H9 (cell line): ENCODE measurements around the gene CCSER1. TPM values are rescaled to one million over a fixed set of nuclear protein-coding genes. Genes with fewer than 3 reads are reported as not detected.

Experiments used
- DNase-seq: peaks from one replicate; pipeline ENCODE4 v3.0.0-alpha.2; 2017
- H2AFZ ChIP-seq: one replicate; pipeline ENCODE4 v1.6.1; 2013; ENCODE audit warnings: mild to moderate bottlenecking, low read length, control low read depth, moderate library complexity
- H2AK5ac ChIP-seq: 2 replicates; pipeline ENCODE4 v1.6.1; 2013; ENCODE audit warnings: low read length, control low read depth, mixed read lengths; ENCODE audit not compliant: insufficient read length
- H2BK120ac ChIP-seq: one replicate; pipeline ENCODE4 v1.6.1; 2013; ENCODE audit warnings: low read depth, mild to moderate bottlenecking, low read length, control low read depth, inconsistent platforms; ENCODE audit not compliant: poor library complexity, severe bottlenecking
- H2BK12ac ChIP-seq: 2 replicates; pipeline ENCODE4 v1.6.1; 2013; ENCODE audit warnings: low read length, control low read depth, mixed read lengths, low read depth; ENCODE audit not compliant: insufficient read length
- H2BK15ac ChIP-seq: 2 replicates; pipeline ENCODE4 v1.6.1; 2013; ENCODE audit warnings: low read depth, low read length, control low read depth
- H2BK20ac ChIP-seq: one replicate; pipeline ENCODE4 v1.6.1; 2013; ENCODE audit warnings: low read depth, mild to moderate bottlenecking, low read length, control low read depth, inconsistent platforms; ENCODE audit not compliant: poor library complexity, severe bottlenecking
- H2BK5ac ChIP-seq: 2 replicates; pipeline ENCODE4 v1.6.1; 2013; ENCODE audit warnings: low read length, control low read depth, mixed read lengths; ENCODE audit not compliant: insufficient read length
- H3K14ac ChIP-seq: 2 replicates; pipeline ENCODE4 v1.6.1; 2013; ENCODE audit warnings: low read length, control low read depth; ENCODE audit not compliant: insufficient read depth
- H3K18ac ChIP-seq: 2 replicates; pipeline ENCODE4 v1.6.1; 2013; ENCODE audit warnings: low read depth, mild to moderate bottlenecking, mixed read lengths, low read length, control low read depth; ENCODE audit not compliant: insufficient read length
- H3K23ac ChIP-seq: 2 replicates; pipeline ENCODE4 v1.6.1; 2013; ENCODE audit warnings: low read length, control low read depth, mixed read lengths, low read depth; ENCODE audit not compliant: insufficient read length
- H3K23me2 ChIP-seq: 2 replicates; pipeline ENCODE4 v1.6.1; 2013; ENCODE audit warnings: low read depth, mild to moderate bottlenecking, mixed read lengths, low read length, control low read depth; ENCODE audit not compliant: insufficient read length, poor library complexity, severe bottlenecking
- H3K27ac ChIP-seq: 2 replicates; pipeline ENCODE4 v1.5.1; 2013; ENCODE audit warnings: low read length, control low read depth, mixed read lengths, low read depth; ENCODE audit not compliant: insufficient read length
- H3K27me3 ChIP-seq: 2 replicates; pipeline ENCODE4 v1.6.1; 2013; ENCODE audit warnings: low read length, control low read depth, inconsistent platforms; ENCODE audit not compliant: insufficient read depth
- H3K4ac ChIP-seq: 2 replicates; pipeline ENCODE4 v1.6.1; 2013; ENCODE audit warnings: low read depth, mild to moderate bottlenecking, control low read depth, inconsistent platforms, low read length, moderate library complexity
- H3K4me1 ChIP-seq: 2 replicates; pipeline ENCODE4 v1.6.1; 2013; ENCODE audit warnings: low read length, control low read depth, inconsistent platforms; ENCODE audit not compliant: insufficient read depth
- H3K4me2 ChIP-seq: 2 replicates; pipeline ENCODE4 v1.6.1; 2013; ENCODE audit warnings: low read length, control low read depth, mixed read lengths; ENCODE audit not compliant: insufficient read length, insufficient read depth
- H3K56ac ChIP-seq: 2 replicates; pipeline ENCODE4 v1.6.1; 2013; ENCODE audit warnings: low read depth, mild to moderate bottlenecking, mixed read lengths, low read length, control low read depth; ENCODE audit not compliant: insufficient read length
- H3K79me1 ChIP-seq: 2 replicates; pipeline ENCODE4 v1.6.1; 2013; ENCODE audit warnings: low read depth, mild to moderate bottlenecking, moderate library complexity, low read length, control low read depth, inconsistent platforms; ENCODE audit not compliant: insufficient read depth, poor library complexity, severe bottlenecking
- H3K79me2 ChIP-seq: 2 replicates; pipeline ENCODE4 v1.6.1; 2013; ENCODE audit warnings: low read length, control low read depth, inconsistent platforms; ENCODE audit not compliant: insufficient read depth
- H3K9ac ChIP-seq: 2 replicates; pipeline ENCODE4 v1.6.1; 2013; ENCODE audit warnings: low read length, control low read depth, mixed read lengths; ENCODE audit not compliant: insufficient read length; ENCODE audit errors: extremely low read depth
- H3K9me3 ChIP-seq: one replicate; pipeline ENCODE4 v1.6.1; 2013; ENCODE audit warnings: low read depth, low read length, inconsistent platforms; ENCODE audit not compliant: control insufficient read depth
- H3T11ph ChIP-seq: one replicate; pipeline ENCODE4 v1.6.1; 2013; ENCODE audit warnings: mild to moderate bottlenecking, low read length, control low read depth, inconsistent platforms
- H4K20me1 ChIP-seq: one replicate; pipeline ENCODE4 v1.6.1; 2013; ENCODE audit not compliant: control insufficient read depth, insufficient read length, insufficient read depth
- H4K5ac ChIP-seq: 2 replicates; pipeline ENCODE4 v1.6.1; 2013; ENCODE audit warnings: low read depth, mild to moderate bottlenecking, mixed read lengths, low read length, control low read depth; ENCODE audit not compliant: insufficient read length
- H4K8ac ChIP-seq: replicated peaks from 2 replicates; pipeline ENCODE4 v1.6.1; 2013; ENCODE audit warnings: low read length, control low read depth, mixed read lengths, low read depth; ENCODE audit not compliant: insufficient read length
- H4K91ac ChIP-seq: 2 replicates; pipeline ENCODE4 v1.6.1; 2013; ENCODE audit warnings: low read depth, mild to moderate bottlenecking, moderate library complexity, mixed read lengths, low read length, control low read depth; ENCODE audit not compliant: insufficient read length
- H3K27ac Mint-ChIP-seq, 3 experiments: 2 replicates in 2 of 3; 3 replicates in 1 of 3; pipeline ENCODE4 v1.8.0; 2020 to 2021; ENCODE audit warnings: mixed read lengths in 3 of 3, mild to moderate bottlenecking in 1 of 3, moderate library complexity in 1 of 3
- H3K27me3 Mint-ChIP-seq: 2 replicates; pipeline ENCODE4 v1.8.0; 2021; ENCODE audit warnings: low read depth, mild to moderate bottlenecking, moderate library complexity, mixed read lengths
- H3K36me3 Mint-ChIP-seq, 3 experiments: 2 replicates in 2 of 3; 3 replicates in 1 of 3; pipeline ENCODE4 v1.8.0; 2020 to 2021; ENCODE audit warnings: low read depth in 3 of 3, mixed read lengths in 3 of 3; ENCODE audit not compliant: insufficient read depth in 1 of 3
- H3K4me1 Mint-ChIP-seq, 2 experiments: 2 replicates each; pipeline ENCODE4 v1.8.0; 2020; ENCODE audit warnings: mixed read lengths in 2 of 2
- H3K4me3 Mint-ChIP-seq, 2 experiments: 2 replicates in 1 of 2; 3 replicates in 1 of 2; pipeline ENCODE4 v1.8.0; 2020 to 2021; ENCODE audit warnings: mild to moderate bottlenecking in 2 of 2, mixed read lengths in 2 of 2, moderate library complexity in 1 of 2
- H3K9me3 Mint-ChIP-seq, 2 experiments: 2 replicates in 1 of 2; 3 replicates in 1 of 2; pipeline ENCODE4 v1.8.0; 2020; ENCODE audit warnings: mild to moderate bottlenecking in 2 of 2, mixed read lengths in 2 of 2, moderate library complexity in 1 of 2
- WGBS: extraction: QIAGEN DNeasy Blood & Tissue Kit; methylation state at CpG from one replicate; pipeline ENCODE4 v1.1.7; 2013; ENCODE audit warnings: missing lambda C conversion rate, low lambda C conversion rate, mixed read lengths; ENCODE audit not compliant: insufficient read length; ENCODE audit errors: extremely low coverage; 5-methylcytosine and 5-hydroxymethylcytosine counted together
- total RNA-seq: library from RNA; stranded (reverse); gene quantifications from 2 replicates; pipeline ENCODE4 v1.2.1, GENCODE V29; 2021
- TF ChIP-seq, protein P1 (sequence below): fragments of 200-600 bp; sonication (generic); conservative IDR thresholded peaks from 3 replicates; pipeline ENCODE4 v1.8.0; 2021; ENCODE audit warnings: antibody characterized with exemption, mild to moderate bottlenecking

CCSER1 gene
- total RNA-seq, 1 experiment from 2014 or later, result 0.37 TPM

DNA sequence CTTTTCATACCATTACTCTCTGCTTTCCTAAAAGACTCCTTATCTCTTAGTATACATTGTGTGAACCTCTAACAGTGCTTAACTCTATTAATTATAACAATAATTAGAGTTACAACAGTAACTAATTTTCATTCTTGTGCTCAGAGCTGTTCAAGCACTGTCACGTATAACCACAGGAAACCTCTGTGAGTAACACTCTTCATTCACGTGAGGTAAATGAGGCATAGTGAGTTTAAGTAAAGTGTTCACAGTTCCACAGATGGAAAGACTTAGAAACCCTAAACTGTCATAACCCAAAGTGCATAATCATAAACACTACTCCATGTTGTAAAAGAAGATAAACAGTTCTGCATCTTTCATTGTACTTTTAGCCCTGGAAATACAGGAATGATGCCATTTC is 222.4 kb downstream of the CCSER1 start:
- no peak for DNase-seq
- no peak overlapping the region for H2AK5ac ChIP-seq
- no peak overlapping the region for H4K5ac ChIP-seq
- no peaks in the 10 kb centered on the region for H3K79me2 ChIP-seq
- no peaks in the 10 kb centered on the region for H3K9me3 ChIP-seq
- H3K27ac ChIP-seq, result no peak overlapping the region
- no peak overlapping the region for H2AFZ ChIP-seq
- H3K36me3 Mint-ChIP-seq, result no peaks in the 10 kb centered on the region
- H3K56ac ChIP-seq, result no peak overlapping the region
- no peaks in the 10 kb centered on the region for H3K9me3 Mint-ChIP-seq
- H3K4me1 Mint-ChIP-seq, result no peaks in the 10 kb centered on the region
- no peaks in the 10 kb centered on the region for H3K23me2 ChIP-seq
- H3K4me2 ChIP-seq, result no peak overlapping the region
- H3K4ac ChIP-seq, result no peak overlapping the region
- no peak overlapping the region for H2BK20ac ChIP-seq
- no peak overlapping the region for H3K4me3 Mint-ChIP-seq
- H3K9ac ChIP-seq, result no peak overlapping the region
- no peak overlapping the region for H2BK15ac ChIP-seq
- whole genome bisulfite sequencing, result no CpG with 5 or more reads among the region's 2 CpGs
- H2BK120ac ChIP-seq, result no peak overlapping the region
- no peak overlapping the region for H3T11ph ChIP-seq
- no peaks in the 10 kb centered on the region for H3K27me3 ChIP-seq
- H4K91ac ChIP-seq, result no peak overlapping the region
- no peaks in the 10 kb centered on the region for H3K27me3 Mint-ChIP-seq
- no peak overlapping the region for H3K14ac ChIP-seq
- no peak overlapping the region for H2BK12ac ChIP-seq
- H3K79me1 ChIP-seq, result no peaks in the 10 kb centered on the region
- no peak overlapping the region for H2BK5ac ChIP-seq
- H3K23ac ChIP-seq, result no peak overlapping the region
- H4K8ac ChIP-seq, result no peak overlapping the region
- TF ChIP-seq, protein P1, sequence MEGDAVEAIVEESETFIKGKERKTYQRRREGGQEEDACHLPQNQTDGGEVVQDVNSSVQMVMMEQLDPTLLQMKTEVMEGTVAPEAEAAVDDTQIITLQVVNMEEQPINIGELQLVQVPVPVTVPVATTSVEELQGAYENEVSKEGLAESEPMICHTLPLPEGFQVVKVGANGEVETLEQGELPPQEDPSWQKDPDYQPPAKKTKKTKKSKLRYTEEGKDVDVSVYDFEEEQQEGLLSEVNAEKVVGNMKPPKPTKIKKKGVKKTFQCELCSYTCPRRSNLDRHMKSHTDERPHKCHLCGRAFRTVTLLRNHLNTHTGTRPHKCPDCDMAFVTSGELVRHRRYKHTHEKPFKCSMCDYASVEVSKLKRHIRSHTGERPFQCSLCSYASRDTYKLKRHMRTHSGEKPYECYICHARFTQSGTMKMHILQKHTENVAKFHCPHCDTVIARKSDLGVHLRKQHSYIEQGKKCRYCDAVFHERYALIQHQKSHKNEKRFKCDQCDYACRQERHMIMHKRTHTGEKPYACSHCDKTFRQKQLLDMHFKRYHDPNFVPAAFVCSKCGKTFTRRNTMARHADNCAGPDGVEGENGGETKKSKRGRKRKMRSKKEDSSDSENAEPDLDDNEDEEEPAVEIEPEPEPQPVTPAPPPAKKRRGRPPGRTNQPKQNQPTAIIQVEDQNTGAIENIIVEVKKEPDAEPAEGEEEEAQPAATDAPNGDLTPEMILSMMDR, result no peak
- H4K20me1 ChIP-seq, result no peaks in the 10 kb centered on the region
- no peaks in the 10 kb centered on the region for H3K4me1 ChIP-seq
- H3K27ac Mint-ChIP-seq, result no peak overlapping the region
- H3K18ac ChIP-seq, result no peak overlapping the region
